Parathyroid adenoma (tissue), 2 donors: ENCODE measurements around the gene EXOC6.
"Not testable (repeated sequence)": the region's sequence is repeated elsewhere in the genome, so short reads cannot be mapped to it uniquely, and the experiment has no call there.

Experiments
- H2AFZ ChIP-seq: fragments of 300-600 bp; sonication (generic); one replicate; pipeline ENCODE4 v1.7.0; 2017; ENCODE audit warnings: antibody characterized with exemption, mild to moderate bottlenecking
- H3K27ac ChIP-seq: fragments of 300-600 bp; sonication (generic); one replicate; pipeline ENCODE4 v1.7.0; 2017
- H3K27me3 ChIP-seq: fragments of 300-600 bp; sonication (generic); one replicate; pipeline ENCODE4 v1.7.0; 2017; ENCODE audit warnings: low read length; ENCODE audit not compliant: control insufficient read depth, insufficient read depth
- H3K36me3 ChIP-seq: fragments of 300-600 bp; sonication (generic); one replicate; pipeline ENCODE4 v1.7.0; 2017; ENCODE audit warnings: low read length; ENCODE audit not compliant: control insufficient read depth, insufficient read depth
- H3K4me1 ChIP-seq: fragments of 300-600 bp; sonication (generic); one replicate; pipeline ENCODE4 v1.7.0; 2017; ENCODE audit warnings: control low read depth
- H3K4me2 ChIP-seq: fragments of 300-600 bp; sonication (generic); one replicate; pipeline ENCODE4 v1.7.0; 2017; ENCODE audit warnings: low read length
- H3K4me3 ChIP-seq: fragments of 300-600 bp; sonication (generic); one replicate; pipeline ENCODE4 v1.7.0; 2017; ENCODE audit warnings: low read depth, low read length
- H3K79me2 ChIP-seq: fragments of 300-600 bp; sonication (generic); one replicate; pipeline ENCODE4 v1.7.0; 2017; ENCODE audit warnings: control low read depth
- H3K9ac ChIP-seq: fragments of 300-600 bp; sonication (generic); one replicate; pipeline ENCODE4 v1.7.0; 2017; ENCODE audit warnings: mild to moderate bottlenecking
- H3K9me3 ChIP-seq: fragments of 300-600 bp; sonication (generic); one replicate; pipeline ENCODE4 v1.7.0; 2017; ENCODE audit warnings: low read length; ENCODE audit not compliant: control insufficient read depth
- CTCF ChIP-seq: fragments of 300-600 bp; sonication (generic); IDR thresholded peaks from one replicate; pipeline ENCODE4 v1.7.0; 2017; ENCODE audit warnings: antibody characterized with exemption, mild to moderate bottlenecking
- donor health status: primary hyperparathyroidism.

The EXOC6 gene

GRCh38 chr10:92970301-92971070 is 122.2 kb downstream of the EXOC6 start:
- no peaks in the 10 kb centered on the region for H3K36me3 ChIP-seq

GRCh38 chr10:92972066-92972870 is 123.9 kb downstream of the EXOC6 start:
- Histone ChIP-seq H3K9me3 (no peaks in the 10 kb centered on the region), H3K27ac (no peak overlapping the region), H2AFZ (no peak overlapping the region), H3K4me2 (no peak overlapping the region), H3K79me2 (no peaks in the 10 kb centered on the region), H3K4me3 (no peak overlapping the region), H3K36me3 (no peaks in the 10 kb centered on the region), H3K4me1 (no peaks in the 10 kb centered on the region), H3K9ac (no peak overlapping the region), H3K27me3 (no peaks in the 10 kb centered on the region)
- TF ChIP-seq CTCF, result no peak

More at GRCh38 chr10:92970301-92971070, 122.2 kb downstream of the EXOC6 start:
- Histone ChIP-seq H2AFZ (no peak overlapping the region), H3K4me1 (no peaks in the 10 kb centered on the region), H3K27ac (no peak overlapping the region), H3K4me2 (no peak overlapping the region), H3K4me3 (no peak overlapping the region), H3K27me3 (no peaks in the 10 kb centered on the region), H3K79me2 (no peaks in the 10 kb centered on the region), H3K9me3 (no peaks in the 10 kb centered on the region), H3K9ac (no peak overlapping the region)
- no peak for TF ChIP-seq CTCF

GRCh38 chr10:92972886-92973285 is 124.6 kb downstream of the EXOC6 start:
- no peak overlapping the region for H3K4me3 ChIP-seq
- TF ChIP-seq CTCF, result no peak
- H3K4me1 ChIP-seq, result no peaks in the 10 kb centered on the region
- H3K27ac ChIP-seq, result no peak overlapping the region
- H3K9me3 ChIP-seq, result no peaks in the 10 kb centered on the region
- H3K27me3 ChIP-seq, result no peaks in the 10 kb centered on the region
- no peaks in the 10 kb centered on the region for H3K36me3 ChIP-seq
- no peak overlapping the region for H3K9ac ChIP-seq
- H3K4me2 ChIP-seq, result no peak overlapping the region
- H3K79me2 ChIP-seq, result no peaks in the 10 kb centered on the region
- H2AFZ ChIP-seq, result no peak overlapping the region

- H2AFZ ChIP-seq, H3K9me3 ChIP-seq, H3K79me2 ChIP-seq, H3K9ac ChIP-seq, H3K4me1 ChIP-seq, H3K4me3 ChIP-seq, H3K27me3 ChIP-seq, H3K36me3 ChIP-seq, H3K27ac ChIP-seq, H3K4me2 ChIP-seq: not testable (repeated sequence)
Observed at GRCh38 chr10:92976278-92976677, 128.0 kb downstream of the EXOC6 start.

GRCh38 chr10:92989250-92989649 is 140.9 kb downstream of the EXOC6 start:
- Histone ChIP-seq H3K4me3 (no peak overlapping the region), H3K9ac (no peak overlapping the region), H3K4me2 (no peak overlapping the region), H2AFZ (no peak overlapping the region), H3K36me3 (no peaks in the 10 kb centered on the region), H3K4me1 (no peaks in the 10 kb centered on the region), H3K79me2 (no peaks in the 10 kb centered on the region), H3K27ac (no peak overlapping the region), H3K9me3 (no peaks in the 10 kb centered on the region), H3K27me3 (no peaks in the 10 kb centered on the region)
- TF ChIP-seq CTCF, result no peak
